ENCODE results near the gene GPRASP3. TPM values are rescaled to one million over a fixed set of nuclear protein-coding genes. Genes with fewer than 3 reads are reported as not detected.

The GPRASP3 gene
- total RNA-seq, 1 experiment from 2014 or later: 3.3 TPM

- in situ Hi-C loops (cut with HindIII; ENCODE audit: low pct_unique_long_range_greater_than_20kb, low sequenced_read_pairs): no loop called here
- DNase-seq (ENCODE audit: low read depth): no peak
These were observed 19.1 kb downstream of the GPRASP3 start for GRCh38 chrX:102739657-102740056.

GRCh38 chrX:102744307-102744706 is 23.8 kb downstream of the GPRASP3 start:
- in situ Hi-C loops (cut with HindIII; ENCODE audit: low pct_unique_long_range_greater_than_20kb, low sequenced_read_pairs): no loop called here
- DNase-seq (ENCODE audit: low read depth): no peak

GRCh38 chrX:102745513-102745856 is 24.9 kb downstream of the GPRASP3 start:
- DNase-seq (ENCODE audit: low read depth): no peak
- in situ Hi-C loops (cut with HindIII; ENCODE audit: low pct_unique_long_range_greater_than_20kb, low sequenced_read_pairs): no loop called here

GRCh38 chrX:102745857-102746584 is 25.5 kb downstream of the GPRASP3 start:
- in situ Hi-C loops (cut with HindIII; ENCODE audit: low pct_unique_long_range_greater_than_20kb, low sequenced_read_pairs): no loop called here
- DNase-seq (ENCODE audit: low read depth): no peak

GRCh38 chrX:102765217-102765616 is 44.7 kb downstream of the GPRASP3 start:
- in situ Hi-C loops (cut with HindIII; ENCODE audit: low pct_unique_long_range_greater_than_20kb, low sequenced_read_pairs): no loop called here
- peak; percentile 2 for DNase-seq (ENCODE audit: low read depth)

GRCh38 chrX:102765809-102766208 is 45.3 kb downstream of the GPRASP3 start:
- no peak for DNase-seq (ENCODE audit: low read depth)
- in situ Hi-C loops (cut with HindIII; ENCODE audit: low pct_unique_long_range_greater_than_20kb, low sequenced_read_pairs): no loop called here

- in situ Hi-C loops (cut with HindIII; ENCODE audit: low pct_unique_long_range_greater_than_20kb, low sequenced_read_pairs): no loop called here
- no peak for DNase-seq (ENCODE audit: low read depth)
These were observed 46.7 kb downstream of the GPRASP3 start for GRCh38 chrX:102767287-102767686.

GRCh38 chrX:102768987-102769761 is 48.6 kb downstream of the GPRASP3 start:
- DNase-seq (ENCODE audit: low read depth): peak; percentile 85
- in situ Hi-C loops (cut with HindIII; ENCODE audit: low pct_unique_long_range_greater_than_20kb, low sequenced_read_pairs): no loop called here

Other genes starting within 250 kb of the GPRASP3 start
- not detected in 2 replicates for gene TCP11X2, start 248.9 kb upstream of the GPRASP3 start, total RNA-seq (2014; rRNA removed; shearing (Covaris generic); ENCODE audit: low replicate concordance)
- not detected in 2 replicates for gene TMSB15A, start 204.0 kb upstream of the GPRASP3 start, total RNA-seq (2014; rRNA removed; shearing (Covaris generic); ENCODE audit: low replicate concordance)
- gene ARMCX5, start 121.2 kb upstream of the GPRASP3 start, total RNA-seq (2014; rRNA removed; shearing (Covaris generic); ENCODE audit: low replicate concordance): 22.1 and 33.6 TPM in 2 replicates
- not detected in 2 replicates for gene GPRASP1, start 69.3 kb upstream of the GPRASP3 start, total RNA-seq (2014; rRNA removed; shearing (Covaris generic); ENCODE audit: low replicate concordance)
- gene GPRASP2, start 8.3 kb upstream of the GPRASP3 start, total RNA-seq (2014; rRNA removed; shearing (Covaris generic); ENCODE audit: low replicate concordance): 4.8 and 27.3 TPM in 2 replicates
- gene RAB40AL, start 216.5 kb downstream of the GPRASP3 start, total RNA-seq (2014; rRNA removed; shearing (Covaris generic); ENCODE audit: low replicate concordance): not detected in 2 replicates